GDM1 (cell line): Measurements from ENCODE around the gene GNPTAB.

ENCODE experiments used
- DNase-seq: peaks from one replicate; lab custom pipeline; 2025; lab: John Stamatoyannopoulos, UW

The GNPTAB gene

DNA sequence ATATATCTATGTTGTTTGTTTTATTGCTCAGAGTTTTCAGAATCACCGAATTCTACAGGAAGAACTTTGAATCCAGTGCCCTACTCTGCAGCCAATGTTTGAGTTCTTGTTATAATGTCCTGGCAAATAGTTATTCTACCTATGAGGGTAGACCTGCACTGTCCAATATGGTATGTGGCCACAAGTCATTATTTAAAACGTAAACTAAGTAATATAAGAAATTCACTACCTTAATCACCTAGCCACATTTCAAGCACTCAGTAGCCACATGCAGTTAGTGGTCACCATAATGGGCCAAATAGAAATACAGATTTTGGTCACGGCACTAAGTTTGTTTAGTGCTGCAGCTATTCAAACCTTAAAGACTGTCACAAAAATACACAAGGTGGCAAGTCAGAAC lies 26.4 kb downstream of the GNPTAB start:
- DNase-seq = no peak

GRCh38 chr12:101803978-101804377 lies 26.8 kb downstream of the GNPTAB start:
- DNase-seq = no peak

GRCh38 chr12:101802486-101802885 lies 28.3 kb downstream of the GNPTAB start:
- no peak for DNase-seq

GRCh38 chr12:101799774-101800173 lies 31.0 kb downstream of the GNPTAB start:
- no peak for DNase-seq

DNA sequence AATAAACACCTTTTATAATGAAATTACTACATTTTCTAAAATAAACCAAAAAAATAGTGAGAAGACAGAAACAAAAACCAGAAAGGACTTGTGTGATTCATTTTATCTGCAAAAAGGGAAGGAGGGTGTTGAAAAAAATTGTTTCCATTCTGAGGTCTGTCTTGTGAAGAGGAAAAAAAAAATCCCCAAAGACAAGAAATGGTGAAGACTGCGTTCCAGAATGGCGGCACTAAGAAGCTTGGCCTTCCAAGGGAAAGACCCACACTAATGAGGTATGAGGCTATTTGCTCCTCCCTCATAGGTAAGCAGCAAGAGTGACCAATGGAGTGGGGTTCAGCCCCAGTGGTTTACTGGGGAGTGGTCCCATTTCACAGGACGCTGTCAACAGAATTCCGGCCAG lies 35.0 kb downstream of the GNPTAB start:
- no peak for DNase-seq

DNA sequence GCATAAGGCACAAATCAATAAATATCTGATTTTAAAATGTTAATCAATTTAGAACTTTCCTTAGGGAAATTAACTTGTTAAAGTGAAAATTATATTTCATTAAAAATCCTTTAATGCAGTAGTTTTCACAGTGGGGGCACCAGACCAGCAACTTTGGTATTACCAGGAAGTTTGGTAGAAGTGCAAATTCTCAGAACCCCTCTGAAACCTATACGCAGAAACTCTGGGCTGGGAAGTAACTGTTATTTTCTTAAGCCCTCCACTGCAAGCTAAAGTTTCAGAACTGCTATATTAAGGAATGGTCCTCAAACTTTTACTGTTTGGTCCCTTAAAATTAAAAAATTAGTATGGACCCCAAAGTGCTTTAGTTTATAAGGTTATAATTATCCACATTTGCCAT lies 35.7 kb downstream of the GNPTAB start:
- DNase-seq = no peak

- DNase-seq = no peak
Measured at GRCh38 chr12:101794574-101794973, 36.2 kb downstream of the GNPTAB start.

DNA sequence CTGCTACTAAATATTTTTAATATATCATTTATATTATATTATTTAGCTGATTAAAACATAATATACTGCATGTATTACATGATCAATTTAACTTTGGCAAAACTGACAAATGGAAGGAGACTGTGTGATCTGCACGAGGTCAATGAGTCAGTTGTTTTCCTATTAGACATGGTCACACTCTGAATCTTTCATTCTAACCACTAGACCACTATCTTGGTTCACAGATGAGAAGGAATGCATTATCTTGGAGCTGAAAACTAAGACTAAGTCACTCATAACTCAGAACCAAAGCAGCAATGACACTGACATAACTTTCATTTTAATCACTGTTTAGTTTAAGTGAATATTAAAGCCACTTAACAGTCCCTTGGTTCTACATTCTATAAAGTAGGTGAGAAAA lies 37.4 kb downstream of the GNPTAB start:
- no peak for DNase-seq

DNA sequence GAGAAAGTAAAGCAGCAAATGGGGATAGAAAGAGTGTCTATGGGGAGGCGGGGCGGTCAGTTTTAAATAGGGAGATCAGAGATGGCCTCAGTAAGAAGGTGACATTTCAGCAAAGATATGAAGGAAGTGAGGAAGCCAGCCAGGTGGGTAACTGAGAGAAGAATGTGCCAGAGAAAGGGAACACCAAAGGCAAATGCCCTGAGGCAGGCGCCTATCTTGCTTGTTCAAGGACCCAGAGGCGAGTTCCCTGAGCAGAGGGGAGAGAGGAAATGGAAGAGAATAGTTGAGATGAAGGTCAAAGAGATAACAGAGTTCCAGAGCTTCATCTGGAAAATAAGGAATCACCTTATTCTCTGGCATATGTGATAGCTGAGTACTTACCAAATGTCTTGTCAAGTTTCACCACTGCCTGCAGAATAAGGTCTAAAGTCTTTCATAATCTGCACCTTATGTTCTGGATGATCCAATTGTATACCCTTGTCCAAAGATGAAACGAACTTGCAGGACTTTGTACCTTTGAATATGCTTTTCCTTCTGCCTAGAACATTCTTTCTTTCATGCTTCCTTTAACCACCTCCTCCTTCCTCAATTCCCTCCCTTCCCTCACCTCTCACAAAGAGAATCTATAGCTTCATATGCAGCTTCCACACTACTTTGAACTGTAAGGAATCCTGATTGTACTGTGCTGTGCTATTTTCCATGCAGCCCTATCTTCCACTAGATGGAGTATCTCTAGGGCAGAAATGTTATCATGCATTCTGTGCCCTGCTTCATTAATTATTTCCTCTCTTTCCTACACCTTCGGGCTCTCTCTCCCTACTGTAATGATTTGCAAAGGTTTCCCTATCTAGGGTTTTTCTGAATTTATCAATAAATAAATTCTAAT lies 38.5 kb downstream of the GNPTAB start:
- DNase-seq = no peak

DNA sequence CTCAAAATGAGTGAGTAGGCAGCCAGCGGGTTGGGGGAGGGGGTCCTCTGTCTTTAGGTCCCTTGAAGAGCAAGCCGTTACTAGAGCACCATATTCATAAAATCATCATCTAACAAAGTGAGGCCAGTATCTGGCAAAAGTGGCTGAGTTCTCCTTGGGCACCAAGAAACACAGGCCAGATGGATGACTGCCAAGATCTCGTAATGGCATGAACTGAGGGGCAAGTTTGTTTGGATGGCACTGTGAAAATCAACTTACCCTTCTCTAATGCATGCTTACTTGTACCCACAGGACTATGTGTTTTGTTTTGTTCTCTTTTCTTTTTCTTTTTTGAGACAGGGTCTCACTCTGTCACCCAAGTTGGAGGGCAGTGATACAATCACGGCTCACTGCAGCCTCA lies 41.6 kb downstream of the GNPTAB start:
- no peak for DNase-seq

DNA sequence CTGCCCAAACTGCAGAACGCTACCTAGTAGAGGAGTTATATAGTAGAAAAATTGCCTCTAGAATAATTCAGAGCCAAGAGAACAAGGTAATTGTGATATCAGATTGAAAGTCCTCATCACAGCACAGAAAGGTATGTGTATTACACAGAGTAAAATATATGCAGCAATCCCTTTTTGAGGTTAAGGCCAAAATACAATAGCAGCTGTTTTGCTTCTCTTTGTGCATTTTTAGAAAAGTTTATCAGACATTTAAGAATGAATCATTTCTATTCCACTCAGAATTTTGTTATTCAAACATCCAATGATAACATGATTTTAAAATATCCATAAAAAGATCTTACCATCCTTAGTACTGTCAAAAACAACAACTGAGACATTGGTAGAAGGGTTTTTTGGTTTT lies 45.1 kb downstream of the GNPTAB start:
- no peak for DNase-seq

GRCh38 chr12:101784376-101784775 lies 46.4 kb downstream of the GNPTAB start:
- DNase-seq = no peak

DNA sequence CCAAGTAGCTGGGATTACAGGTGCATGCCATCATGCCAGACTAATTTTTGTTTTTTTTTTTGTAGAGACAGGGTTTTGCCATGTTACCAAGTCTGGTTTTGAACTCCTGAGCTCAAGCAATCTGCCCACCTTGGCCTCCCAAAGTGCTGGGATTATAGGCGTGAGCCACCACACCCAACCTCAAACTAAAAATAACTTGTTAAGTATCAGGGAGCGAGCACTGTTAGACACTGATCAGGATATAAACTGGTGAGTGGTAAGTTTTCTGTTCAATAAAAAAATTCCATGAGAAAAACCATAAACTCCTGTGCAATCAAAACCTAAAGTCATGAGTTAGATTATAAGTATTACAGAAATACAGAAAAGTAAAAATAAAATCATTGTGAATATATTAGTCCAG lies 46.9 kb downstream of the GNPTAB start:
- DNase-seq = no peak

GRCh38 chr12:101783150-101783549 lies 47.6 kb downstream of the GNPTAB start:
- DNase-seq = no peak

GRCh38 chr12:101782273-101782731 lies 48.5 kb downstream of the GNPTAB start:
- DNase-seq = no peak

GRCh38 chr12:101781834-101782233 lies 48.9 kb downstream of the GNPTAB start:
- no peak for DNase-seq

DNA sequence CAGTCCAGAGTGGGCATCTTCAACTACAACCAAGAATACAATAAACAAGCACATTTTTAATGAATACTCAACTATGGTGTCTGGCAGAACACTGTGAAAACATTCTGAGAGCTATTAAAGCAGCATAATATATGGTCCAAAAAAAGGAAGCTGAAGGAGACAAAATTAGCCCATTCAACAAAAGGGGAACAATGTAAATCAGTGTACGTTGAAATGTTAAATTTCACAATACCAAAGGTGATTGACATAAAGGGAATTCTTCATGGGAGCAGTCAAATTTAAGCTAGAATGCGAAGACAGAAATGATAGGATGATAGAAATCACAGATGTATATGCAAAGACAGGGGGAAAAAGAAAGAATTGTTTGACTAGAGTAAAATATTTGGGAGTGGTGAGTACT lies 50.2 kb downstream of the GNPTAB start:
- peak; percentile 19 for DNase-seq

- DNase-seq = no peak
Measured at GRCh38 chr12:101779626-101780025, 51.1 kb downstream of the GNPTAB start.

DNA sequence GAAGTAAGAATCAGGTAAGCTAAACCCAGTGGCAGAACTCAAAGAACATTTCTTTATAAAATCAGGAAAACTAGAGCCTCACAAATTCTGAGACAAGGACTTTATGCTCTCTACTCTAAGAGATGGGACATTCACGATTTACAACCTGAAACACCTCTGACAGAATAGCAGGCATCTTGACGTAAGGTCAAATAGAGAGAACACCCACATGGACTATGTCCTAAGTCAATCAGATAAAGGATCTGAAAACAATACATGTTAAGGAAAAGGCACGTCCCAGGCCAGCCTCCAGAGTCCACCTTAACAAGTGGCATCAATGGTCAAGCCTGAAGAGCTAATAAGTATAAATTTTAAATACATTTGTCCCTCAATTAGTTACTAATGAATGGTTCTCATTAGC lies 51.6 kb downstream of the GNPTAB start:
- DNase-seq = no peak

DNA sequence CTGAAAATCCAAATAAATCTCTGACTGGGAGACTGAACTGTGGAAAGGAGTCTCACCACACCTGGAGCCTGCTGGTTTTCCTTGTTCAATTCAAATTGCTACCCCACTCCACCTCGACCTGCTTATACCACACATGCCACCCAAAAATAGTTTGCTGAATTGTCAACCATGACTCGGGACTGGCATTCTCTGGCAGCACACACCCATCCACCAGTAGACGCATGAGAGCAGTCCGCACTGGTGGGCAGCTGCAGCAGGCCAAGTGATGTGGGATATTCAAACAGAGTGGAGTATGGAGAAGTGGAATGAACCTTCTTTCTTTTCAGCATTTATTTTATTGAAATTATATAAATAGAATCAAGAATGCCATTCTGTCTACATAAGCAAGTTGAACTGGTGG lies 52.8 kb downstream of the GNPTAB start:
- DNase-seq = no peak

DNA sequence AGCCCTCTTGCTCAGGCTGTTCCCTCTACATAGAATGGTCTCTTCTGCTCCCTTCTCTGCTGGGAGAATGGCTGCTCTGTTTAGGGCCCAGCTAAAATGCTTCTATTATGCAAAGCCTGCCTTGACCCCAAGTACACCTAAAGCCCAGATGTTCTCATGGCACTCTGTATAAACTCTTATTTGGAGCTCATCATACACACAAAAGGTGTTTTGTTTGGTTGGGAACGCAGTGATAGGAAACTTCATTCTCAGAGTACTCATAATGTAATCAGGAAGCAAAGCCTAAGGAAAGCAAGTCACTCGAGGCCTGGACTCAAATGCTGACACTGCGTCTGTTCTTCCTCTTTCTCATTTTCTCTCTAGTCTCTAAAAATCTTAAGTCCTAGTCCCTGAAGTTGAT lies 53.3 kb downstream of the GNPTAB start:
- DNase-seq = peak; percentile 14

- peak; percentile 68 for DNase-seq
Measured at GRCh38 chr12:101775816-101776215, 54.9 kb downstream of the GNPTAB start.

GRCh38 chr12:101773650-101774162 lies 57.1 kb downstream of the GNPTAB start:
- peak; percentile 68 for DNase-seq
